Pancreas (tissue), 10 donors: ENCODE data around the gene SMAD6. TPM values are rescaled to one million over a fixed set of nuclear protein-coding genes. Genes with fewer than 3 reads are reported as not detected.

Source experiments
- ATAC-seq, 4 donors: fragments of 200-7000 bp; cut with Tn5 transposase; one replicate each; pipeline versions ENCODE4 v1.8.0 to v1.9.1; 2020; ENCODE audit warnings: mild to moderate bottlenecking in 4 of 4, moderate library complexity in 4 of 4
- DNase-seq, 6 donors: peaks; one replicate each; pipeline ENCODE4 v3.0.0-alpha.2; 2020
- FAIRE-seq: peaks from 2 replicates; lab custom pipeline; 2012; peaks lifted over from hg19 to GRCh38; lab: Jason Lieb, UNC
- H3K27ac ChIP-seq, 4 donors: fragments of 200-600 bp; sonication (generic); 1 replicate in 3 of 4; 2 replicates in 1 of 4; pipeline versions ENCODE4 v1.5.0 to v1.8.0; 2020
- H3K27me3 ChIP-seq, 4 donors: fragments of 200-600 bp; one replicate each; pipeline ENCODE4 v1.8.0; 2021
- H3K36me3 ChIP-seq, 3 donors: fragments of 200-600 bp; sonication (generic) in 1 of 3; one replicate each; pipeline versions ENCODE4 v1.5.0 to v1.8.0; 2020 to 2021
- H3K4me1 ChIP-seq, 3 donors: fragments of 200-600 bp; one replicate each; pipeline ENCODE4 v1.8.0; 2021
- H3K4me3 ChIP-seq, 4 donors: fragments of 200-600 bp; sonication (generic) in 2 of 4; one replicate each; pipeline versions ENCODE4 v1.5.0 to v1.8.0; 2020 to 2021
- H3K9me3 ChIP-seq, 4 donors: fragments of 200-600 bp; one replicate each; pipeline ENCODE4 v1.8.0; 2021
- WGBS, 2 donors: extraction: QIAGEN DNeasy Blood & Tissue Kit; methylation state at CpG; one replicate each; pipeline ENCODE4 v1.1.7; 2013; 5-methylcytosine and 5-hydroxymethylcytosine counted together
- intact Hi-C, 3 donors: fragments of 100-400 bp; cut with DNase I; formaldehyde crosslinking; loops; one replicate each; pipeline versions ENCODE4 v1.11.1 to v1.14.2; 2022
- polyA plus RNA-seq, 2 donors: library from polyadenylated mRNA; stranded (reverse); fragments of 200-250 nt; gene quantifications; one replicate each; pipeline ENCODE4 v1.2.3, GENCODE V29; 2013
- total RNA-seq, 6 donors: library from RNA; stranded (reverse); fragmentation: NEBNext Ultra II Directional in 4 of 6; extraction: Animal tissue kit (Norgen Biotek cat#: 25700) in 4 of 6; gene quantifications; one replicate each; pipeline versions ENCODE4 v1.2.1 to v1.2.4, GENCODE V29; 2021 to 2023
- TF ChIP-seq, protein P1 (sequence below), 4 donors: fragments of 200-600 bp; sonication (generic) in 3 of 4; IDR thresholded peaks; one replicate each; pipeline versions ENCODE4 v1.5.0 to v1.8.0; 2021; ENCODE audit warnings: antibody characterized with exemption in 4 of 4
- donor health status: healthy with polysubstance abuse.
- donor health status: DM: no; HTN: no; CAD: no; lungs with moderate emphysema.
- donor health status: DM: no; HTN: no; CAD: no.
- donor health status: control.
- donor health status: control.
- donor health status: Bipolar disorder and iron deficiency.
- donor health status: DM: yes; HTN: yes; CAD: no.
- donor health status: DM: no; HTN: no; CAD: no.
- donor health status: DM: no; HTN: no; CAD: no.
- donor health status: DM: yes; HTN: yes; CAD: no.

Gene SMAD6
- total and polyA plus RNA-seq, 8 donors = 2.6 to 13.1 (median 3.2) TPM

DNA sequence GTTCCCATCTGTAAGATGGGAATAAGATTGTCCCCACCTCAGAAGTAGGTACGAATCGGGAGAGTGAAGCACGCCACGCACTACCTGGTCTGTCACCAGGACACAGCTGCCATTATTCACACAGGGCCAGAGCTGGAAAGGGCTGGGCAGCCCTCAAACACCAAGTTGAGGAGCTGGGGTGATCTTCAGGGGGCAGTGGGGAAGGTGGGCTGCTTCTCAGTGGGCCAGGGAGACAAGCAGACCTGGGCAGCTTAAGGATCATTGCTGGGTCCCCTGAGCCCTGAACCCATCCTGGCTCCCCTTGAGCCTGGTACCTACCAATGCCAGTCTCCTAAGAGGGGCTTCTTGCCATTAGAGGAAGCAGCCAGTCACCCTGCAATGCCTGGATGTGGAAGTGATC is 82.1 kb downstream of the SMAD6 start:
- peak in 1 of 6 donors; percentile 5 for DNase-seq
- intact Hi-C loops = loop anchor here in 2 of 3 donors (5.0 to 10.0 kb wide), 2 partner anchors 63 to 71 kb away; no protein-coding TSS in a partner anchor
- Histone ChIP-seq H3K27me3 (no peaks in the 10 kb centered on the region), H3K36me3 (no peaks in the 10 kb centered on the region), H3K4me3 (no peak overlapping the region), H3K27ac (no peak overlapping the region), H3K9me3 (no peaks in the 10 kb centered on the region), H3K4me1 (peaks cover 6 to 10% (median 9%) of the 10 kb centered on the region in 3 donors)
- TF ChIP-seq, protein P1, sequence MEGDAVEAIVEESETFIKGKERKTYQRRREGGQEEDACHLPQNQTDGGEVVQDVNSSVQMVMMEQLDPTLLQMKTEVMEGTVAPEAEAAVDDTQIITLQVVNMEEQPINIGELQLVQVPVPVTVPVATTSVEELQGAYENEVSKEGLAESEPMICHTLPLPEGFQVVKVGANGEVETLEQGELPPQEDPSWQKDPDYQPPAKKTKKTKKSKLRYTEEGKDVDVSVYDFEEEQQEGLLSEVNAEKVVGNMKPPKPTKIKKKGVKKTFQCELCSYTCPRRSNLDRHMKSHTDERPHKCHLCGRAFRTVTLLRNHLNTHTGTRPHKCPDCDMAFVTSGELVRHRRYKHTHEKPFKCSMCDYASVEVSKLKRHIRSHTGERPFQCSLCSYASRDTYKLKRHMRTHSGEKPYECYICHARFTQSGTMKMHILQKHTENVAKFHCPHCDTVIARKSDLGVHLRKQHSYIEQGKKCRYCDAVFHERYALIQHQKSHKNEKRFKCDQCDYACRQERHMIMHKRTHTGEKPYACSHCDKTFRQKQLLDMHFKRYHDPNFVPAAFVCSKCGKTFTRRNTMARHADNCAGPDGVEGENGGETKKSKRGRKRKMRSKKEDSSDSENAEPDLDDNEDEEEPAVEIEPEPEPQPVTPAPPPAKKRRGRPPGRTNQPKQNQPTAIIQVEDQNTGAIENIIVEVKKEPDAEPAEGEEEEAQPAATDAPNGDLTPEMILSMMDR (IDR thresholded peaks at IDR 0.05) = no peak
- no peak for FAIRE-seq
- WGBS, 2 donors = 58 to 78% methylated on average over 4 of the region's 4 CpGs
- ATAC-seq = no peak

- no peak overlapping the region for H3K4me3 ChIP-seq
Observed at GRCh38 chr15:66785637-66786036, 83.6 kb downstream of the SMAD6 start.

DNA sequence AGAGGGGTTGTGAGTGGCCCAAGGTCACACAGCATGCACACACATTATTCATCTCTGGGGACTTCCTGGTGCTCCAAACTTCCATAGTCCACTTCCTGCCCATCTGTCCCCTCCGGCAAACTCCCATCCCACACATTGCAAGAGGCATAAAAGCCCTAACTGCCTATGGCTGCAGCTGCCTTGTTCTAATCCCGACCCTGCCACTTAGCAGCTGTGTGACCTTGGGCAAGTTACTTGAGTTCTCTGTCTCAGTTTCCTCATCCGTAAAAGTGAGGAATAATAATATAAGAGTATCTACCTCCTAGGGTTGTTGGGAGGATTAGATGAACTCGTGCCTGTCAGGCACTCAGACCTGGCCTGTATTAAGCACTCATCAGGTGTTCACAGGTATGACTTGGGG is 84.2 kb downstream of the SMAD6 start:
- Histone ChIP-seq H3K27ac (no peak overlapping the region), H3K27me3 (no peaks in the 10 kb centered on the region), H3K36me3 (no peaks in the 10 kb centered on the region), H3K4me3 (no peak overlapping the region), H3K9me3 (no peaks in the 10 kb centered on the region), H3K4me1 (no peaks in the 10 kb centered on the region)
- DNase-seq = no peak
- TF ChIP-seq, protein P1 (IDR thresholded peaks at IDR 0.05) = no peak
- no peak for FAIRE-seq
- intact Hi-C loops = loop anchor here in 1 of 3 donors (10.0 kb wide), 1 partner anchor 69 kb away; no protein-coding TSS in a partner anchor
- no peak for ATAC-seq
- WGBS, 2 donors = 80 to 84% methylated on average over 4 of the region's 4 CpGs

More at GRCh38 chr15:66785637-66786036, 83.6 kb downstream of the SMAD6 start:
- H3K27ac ChIP-seq = no peak overlapping the region
- DNase-seq = no peak
- intact Hi-C loops = loop anchor here in 1 of 3 donors (10.0 kb wide), 1 partner anchor 69 kb away; no protein-coding TSS in a partner anchor
- no peaks in the 10 kb centered on the region for H3K36me3 ChIP-seq
- TF ChIP-seq, protein P1 (IDR thresholded peaks at IDR 0.05) = no peak
- WGBS, 2 donors = 91 to 93% methylated on average over 5 of the region's 5 CpGs
- no peaks in the 10 kb centered on the region for H3K27me3 ChIP-seq
- ATAC-seq = no peak
- no peaks in the 10 kb centered on the region for H3K4me1 ChIP-seq
- no peaks in the 10 kb centered on the region for H3K9me3 ChIP-seq
- no peak for FAIRE-seq

DNA sequence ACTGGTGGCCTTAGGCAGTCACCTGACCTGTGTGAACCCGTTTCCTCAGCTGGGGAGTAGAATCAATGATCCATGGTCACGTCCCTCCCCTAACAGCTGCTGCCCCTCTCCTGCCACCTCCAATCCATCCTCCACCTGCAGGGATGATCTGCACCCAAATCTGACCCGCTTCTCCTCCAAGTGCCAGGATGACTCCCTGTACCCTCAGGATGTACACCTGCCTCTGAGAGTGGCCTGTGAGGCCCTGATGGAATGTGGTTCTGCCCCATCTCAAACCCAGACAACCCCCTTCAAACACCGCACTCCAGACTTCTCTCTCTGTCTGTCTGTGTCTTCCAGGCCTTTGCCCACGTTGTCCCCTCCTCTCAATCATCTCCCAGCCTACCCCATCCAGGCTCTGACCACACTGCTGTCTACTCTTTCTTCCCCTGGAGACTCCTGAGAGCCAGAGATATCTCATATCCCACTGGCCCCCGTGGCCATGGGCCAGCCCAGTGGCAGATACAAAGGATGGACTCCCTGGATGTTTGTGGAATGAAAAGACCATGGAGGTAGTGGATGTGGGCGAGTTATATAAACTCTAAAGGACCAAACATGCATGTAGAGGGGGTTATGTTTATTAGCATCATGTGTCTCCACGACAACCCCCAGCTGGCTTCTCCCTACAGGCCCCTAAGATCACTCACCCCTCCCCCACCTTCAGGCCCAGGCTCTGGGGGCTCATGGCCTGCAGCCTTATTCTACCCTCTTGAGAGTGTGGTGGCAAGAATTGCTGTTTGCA is 84.9 kb downstream of the SMAD6 start:
- WGBS, 2 donors = 80 to 81% methylated on average over 8 of the region's 8 CpGs
- Histone ChIP-seq H3K9me3 (no peaks in the 10 kb centered on the region), H3K27me3 (no peaks in the 10 kb centered on the region), H3K27ac (no peak overlapping the region), H3K4me1 (no peaks in the 10 kb centered on the region), H3K36me3 (no peaks in the 10 kb centered on the region), H3K4me3 (no peak overlapping the region)
- intact Hi-C loops = loop anchor here in 1 of 3 donors (10.0 kb wide), 1 partner anchor 68 kb away; no protein-coding TSS in a partner anchor
- DNase-seq = no peak
- FAIRE-seq = no peak
- TF ChIP-seq, protein P1 (IDR thresholded peaks at IDR 0.05) = no peak
- no peak for ATAC-seq

- intact Hi-C loops = loop anchor here in 1 of 3 donors (10.0 kb wide), 1 partner anchor 67 kb away; no protein-coding TSS in a partner anchor
- ATAC-seq = no peak
- no peaks in the 10 kb centered on the region for H3K36me3 ChIP-seq
Observed at GRCh38 chr15:66787489-66787871, 85.4 kb downstream of the SMAD6 start.

More at GRCh38 chr15:66787489-66787871, 85.4 kb downstream of the SMAD6 start:
- Histone ChIP-seq H3K9me3 (no peaks in the 10 kb centered on the region), H3K4me1 (no peaks in the 10 kb centered on the region), H3K27me3 (no peaks in the 10 kb centered on the region), H3K4me3 (no peak overlapping the region), H3K27ac (no peak overlapping the region)
- 89 to 100% methylated on average over 1 of the region's 1 CpG for whole genome bisulfite sequencing, 2 donors
- TF ChIP-seq, protein P1 (IDR thresholded peaks at IDR 0.05) = no peak
- FAIRE-seq (no peak), DNase-seq (no peak)
